Measurements from ENCODE around the gene PAX7. TPM values are rescaled to one million over a fixed set of nuclear protein-coding genes. Genes with fewer than 3 reads are reported as not detected.

Gene PAX7
- total and polyA plus RNA-seq, 2 donors (not counting 1 experiment from before 2014, with no cell fraction given) = not detected

DNA sequence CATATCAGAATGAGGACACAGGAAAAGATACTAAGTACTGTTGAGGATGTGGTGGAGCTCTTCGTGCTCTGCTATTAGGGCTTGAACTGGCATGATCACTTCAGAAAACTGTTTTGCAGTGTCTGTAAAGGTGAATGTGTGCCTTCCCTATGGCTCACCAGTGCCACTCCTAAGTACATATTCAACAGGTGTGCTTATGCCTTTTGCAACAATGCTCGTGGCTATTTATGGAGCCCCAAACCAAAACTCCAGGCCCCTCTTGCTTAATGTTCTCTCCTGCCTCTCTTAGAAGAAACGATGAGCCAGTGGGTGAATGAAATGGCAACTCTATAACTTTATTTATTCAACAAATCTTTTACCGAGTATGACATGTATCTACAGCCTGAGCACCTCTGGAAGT, 158.6 kb downstream of the PAX7 start:
- DNase-seq (no peak), ATAC-seq (ENCODE audit: low read depth) (no peak)
- H3K4me3 Mint-ChIP-seq = no peak overlapping the region
- Histone ChIP-seq H3K79me2 (ENCODE audit: control insufficient read depth, insufficient read depth, low read length) (no peaks in the 10 kb centered on the region), H3K9ac (ENCODE audit: low read length) (no peak overlapping the region), H3K9me3 (ENCODE audit: control extremely low read depth in 1 of 3, control insufficient read depth in 2 of 3, insufficient read depth in 1 of 3, low read length in 2 of 3) (peaks cover 0 to 17% (median 0%) of the 10 kb centered on the region in 3 donors), H3K27me3 (replicated peaks in 1 of 4; ENCODE audit: control extremely low read depth in 1 of 4, control insufficient read depth in 3 of 4, insufficient read depth in 4 of 4, low read length in 3 of 4) (no peaks in the 10 kb centered on the region), H3K4me3 (ENCODE audit: control extremely low read depth in 1 of 5, extremely low read depth in 1 of 5, insufficient read depth in 1 of 5, low read depth in 2 of 5, low read length in 4 of 5) (no peak overlapping the region), H2AFZ (ENCODE audit: insufficient read depth, low read depth, low read length, poor library complexity, severe bottlenecking) (no peak overlapping the region), H4K20me1 (ENCODE audit: control insufficient read depth, insufficient read depth, low read length, poor library complexity, severe bottlenecking) (no peaks in the 10 kb centered on the region), H3K4me2 (replicated peaks; ENCODE audit: low read depth, low read length, poor library complexity, severe bottlenecking) (no peak overlapping the region), H3K27ac (ENCODE audit: low read length in 2 of 2) (no peak overlapping the region), H3K4me1 (ENCODE audit: control insufficient read depth in 2 of 2, insufficient read depth in 2 of 2, low read length in 2 of 2) (no peaks in the 10 kb centered on the region), H3K36me3 (replicated peaks in 1 of 2; ENCODE audit: control extremely low read depth in 1 of 2, control insufficient read depth in 1 of 2, extremely low read depth in 1 of 2, insufficient read depth in 2 of 2, low read length in 1 of 2) (no peaks in the 10 kb centered on the region)
- H3K27ac Mint-ChIP-seq = no peak overlapping the region
- no peak for TF ChIP-seq EZH2 (IDR thresholded peaks at IDR 0.05; ENCODE audit: borderline replicate concordance, insufficient read depth, low read depth, low read length, poor library complexity, severe bottlenecking)
- TF ChIP-seq, protein P1, sequence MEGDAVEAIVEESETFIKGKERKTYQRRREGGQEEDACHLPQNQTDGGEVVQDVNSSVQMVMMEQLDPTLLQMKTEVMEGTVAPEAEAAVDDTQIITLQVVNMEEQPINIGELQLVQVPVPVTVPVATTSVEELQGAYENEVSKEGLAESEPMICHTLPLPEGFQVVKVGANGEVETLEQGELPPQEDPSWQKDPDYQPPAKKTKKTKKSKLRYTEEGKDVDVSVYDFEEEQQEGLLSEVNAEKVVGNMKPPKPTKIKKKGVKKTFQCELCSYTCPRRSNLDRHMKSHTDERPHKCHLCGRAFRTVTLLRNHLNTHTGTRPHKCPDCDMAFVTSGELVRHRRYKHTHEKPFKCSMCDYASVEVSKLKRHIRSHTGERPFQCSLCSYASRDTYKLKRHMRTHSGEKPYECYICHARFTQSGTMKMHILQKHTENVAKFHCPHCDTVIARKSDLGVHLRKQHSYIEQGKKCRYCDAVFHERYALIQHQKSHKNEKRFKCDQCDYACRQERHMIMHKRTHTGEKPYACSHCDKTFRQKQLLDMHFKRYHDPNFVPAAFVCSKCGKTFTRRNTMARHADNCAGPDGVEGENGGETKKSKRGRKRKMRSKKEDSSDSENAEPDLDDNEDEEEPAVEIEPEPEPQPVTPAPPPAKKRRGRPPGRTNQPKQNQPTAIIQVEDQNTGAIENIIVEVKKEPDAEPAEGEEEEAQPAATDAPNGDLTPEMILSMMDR (IDR thresholded peaks at IDR 0.05) = no peak
- intact Hi-C loops (cut with micrococcal nuclease) = no loop called here
- WGBS (ENCODE audit: insufficient coverage) = 80% methylated on average over 1 of the region's 4 CpGs
- peaks cover 46% of the 10 kb centered on the region for H3K27me3 Mint-ChIP-seq
- CTCF ChIA-PET = no interaction called here
- H3K9me3 Mint-ChIP-seq (ENCODE audit: insufficient read depth) = no peaks in the 10 kb centered on the region
- POLR2A ChIA-PET = no interaction called here
- no peaks in the 10 kb centered on the region for H3K4me1 Mint-ChIP-seq

DNA sequence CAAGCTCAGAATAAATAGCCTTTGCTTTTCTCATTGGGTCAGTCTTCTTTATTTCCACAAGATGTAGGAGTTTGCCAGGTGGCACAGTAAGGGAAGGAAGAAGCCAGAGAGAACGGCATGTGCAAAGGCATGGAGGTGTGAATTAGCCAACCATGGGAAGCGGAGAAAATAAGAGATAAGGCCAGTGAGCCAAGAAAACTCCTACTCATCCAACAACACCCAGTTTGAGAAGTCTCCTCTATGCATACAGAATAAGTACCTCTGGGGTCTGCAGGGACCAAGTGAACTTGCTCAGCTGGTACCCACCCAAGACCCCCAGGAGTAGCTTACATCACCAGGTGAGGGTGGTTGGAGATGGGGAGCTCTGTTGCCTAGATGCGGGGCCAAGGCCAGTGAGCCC, 162.1 kb downstream of the PAX7 start:
- POLR2A ChIA-PET = no interaction called here
- intact Hi-C loops (cut with micrococcal nuclease) = no loop called here
- H3K27ac Mint-ChIP-seq = no peak overlapping the region
- no peak for TF ChIP-seq EZH2 (IDR thresholded peaks at IDR 0.05; ENCODE audit: borderline replicate concordance, insufficient read depth, low read depth, low read length, poor library complexity, severe bottlenecking)
- TF ChIP-seq, protein P1 (IDR thresholded peaks at IDR 0.05) = no peak
- H3K4me3 ChIP-seq (ENCODE audit: control extremely low read depth in 1 of 5, extremely low read depth in 1 of 5, insufficient read depth in 1 of 5, low read depth in 2 of 5, low read length in 4 of 5) = no peak overlapping the region
- H3K4me1 Mint-ChIP-seq = no peaks in the 10 kb centered on the region
- no peak overlapping the region for H3K4me3 Mint-ChIP-seq
- DNase-seq (no peak), ATAC-seq (ENCODE audit: low read depth) (no peak)
- peaks cover 33% of the 10 kb centered on the region for H3K27me3 Mint-ChIP-seq
- CTCF ChIA-PET = no interaction called here
- H4K20me1 ChIP-seq (ENCODE audit: control insufficient read depth, insufficient read depth, low read length, poor library complexity, severe bottlenecking) = no peaks in the 10 kb centered on the region
- peaks cover 0 to 3% (median 0%) of the 10 kb centered on the region in 4 experiments for H3K27me3 ChIP-seq (replicated peaks in 1 of 4; ENCODE audit: control extremely low read depth in 1 of 4, control insufficient read depth in 3 of 4, insufficient read depth in 4 of 4, low read length in 3 of 4)
- H3K27ac ChIP-seq (ENCODE audit: low read length in 2 of 2) = no peak overlapping the region
- no peak overlapping the region for H2AFZ ChIP-seq (ENCODE audit: insufficient read depth, low read depth, low read length, poor library complexity, severe bottlenecking)
- WGBS (ENCODE audit: insufficient coverage) = 80% methylated on average over 1 of the region's 3 CpGs
- no peaks in the 10 kb centered on the region for H3K4me1 ChIP-seq (ENCODE audit: control insufficient read depth in 2 of 2, insufficient read depth in 2 of 2, low read length in 2 of 2)
- no peaks in the 10 kb centered on the region for H3K79me2 ChIP-seq (ENCODE audit: control insufficient read depth, insufficient read depth, low read length)
- no peaks in the 10 kb centered on the region for H3K36me3 ChIP-seq (replicated peaks in 1 of 2; ENCODE audit: control extremely low read depth in 1 of 2, control insufficient read depth in 1 of 2, extremely low read depth in 1 of 2, insufficient read depth in 2 of 2, low read length in 1 of 2)
- peaks cover 0 to 17% (median 0%) of the 10 kb centered on the region in 3 donors for H3K9me3 ChIP-seq (ENCODE audit: control extremely low read depth in 1 of 3, control insufficient read depth in 2 of 3, insufficient read depth in 1 of 3, low read length in 2 of 3)
- no peak overlapping the region for H3K4me2 ChIP-seq (replicated peaks; ENCODE audit: low read depth, low read length, poor library complexity, severe bottlenecking)
- H3K9ac ChIP-seq (ENCODE audit: low read length) = no peak overlapping the region
- no peaks in the 10 kb centered on the region for H3K9me3 Mint-ChIP-seq (ENCODE audit: insufficient read depth)

Data from B cell (primary cell).